ENCODE data around the gene NWD2. TPM values are rescaled to one million over a fixed set of nuclear protein-coding genes. Genes with fewer than 3 reads are reported as not detected.

The NWD2 gene
- total and polyA plus RNA-seq, 12 donors = under 0.01 to 0.91 (median 0.04) TPM; not detected in 4

DNA sequence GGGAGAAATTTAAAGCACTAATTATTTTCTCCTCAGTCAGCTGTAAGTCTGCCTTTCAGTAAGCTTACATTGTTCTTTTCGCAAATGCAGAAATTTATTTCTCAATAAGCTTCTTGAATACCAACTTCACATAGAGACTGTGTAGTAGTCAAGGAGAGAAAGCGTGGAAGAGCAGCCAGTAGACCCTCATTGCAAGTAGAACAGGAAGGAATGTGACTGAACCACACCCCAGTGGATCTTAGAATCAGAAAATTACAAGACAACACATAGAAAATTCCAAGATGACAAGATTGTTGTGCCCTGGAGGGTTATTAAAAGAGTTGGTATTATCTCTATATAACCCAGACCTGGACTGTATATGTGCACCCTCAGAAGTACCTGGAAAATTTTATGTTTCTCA, 224.7 kb downstream of the NWD2 start:
- Histone ChIP-seq H3K4me3 (no peak overlapping the region), H3K9me3 (replicated peaks in 1 of 3) (no peaks in the 10 kb centered on the region), H3K4me1 (replicated peaks in 1 of 2) (no peaks in the 10 kb centered on the region), H3K27me3 (no peaks in the 10 kb centered on the region), H3K27ac (no peak overlapping the region), H3K36me3 (replicated peaks in 1 of 2) (no peaks in the 10 kb centered on the region)
- TF ChIP-seq, protein P1, sequence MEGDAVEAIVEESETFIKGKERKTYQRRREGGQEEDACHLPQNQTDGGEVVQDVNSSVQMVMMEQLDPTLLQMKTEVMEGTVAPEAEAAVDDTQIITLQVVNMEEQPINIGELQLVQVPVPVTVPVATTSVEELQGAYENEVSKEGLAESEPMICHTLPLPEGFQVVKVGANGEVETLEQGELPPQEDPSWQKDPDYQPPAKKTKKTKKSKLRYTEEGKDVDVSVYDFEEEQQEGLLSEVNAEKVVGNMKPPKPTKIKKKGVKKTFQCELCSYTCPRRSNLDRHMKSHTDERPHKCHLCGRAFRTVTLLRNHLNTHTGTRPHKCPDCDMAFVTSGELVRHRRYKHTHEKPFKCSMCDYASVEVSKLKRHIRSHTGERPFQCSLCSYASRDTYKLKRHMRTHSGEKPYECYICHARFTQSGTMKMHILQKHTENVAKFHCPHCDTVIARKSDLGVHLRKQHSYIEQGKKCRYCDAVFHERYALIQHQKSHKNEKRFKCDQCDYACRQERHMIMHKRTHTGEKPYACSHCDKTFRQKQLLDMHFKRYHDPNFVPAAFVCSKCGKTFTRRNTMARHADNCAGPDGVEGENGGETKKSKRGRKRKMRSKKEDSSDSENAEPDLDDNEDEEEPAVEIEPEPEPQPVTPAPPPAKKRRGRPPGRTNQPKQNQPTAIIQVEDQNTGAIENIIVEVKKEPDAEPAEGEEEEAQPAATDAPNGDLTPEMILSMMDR (IDR thresholded peaks at IDR 0.05) = no peak
- TF ChIP-seq POLR2A (IDR thresholded peaks at IDR 0.05) = no peak
- DNase-seq = no peak
- intact Hi-C loops (cut with DNase I) = no loop called here
- 75 to 91% (median 84%) methylated on average over 2 of the region's 2 CpGs for WGBS, 4 donors

DNA sequence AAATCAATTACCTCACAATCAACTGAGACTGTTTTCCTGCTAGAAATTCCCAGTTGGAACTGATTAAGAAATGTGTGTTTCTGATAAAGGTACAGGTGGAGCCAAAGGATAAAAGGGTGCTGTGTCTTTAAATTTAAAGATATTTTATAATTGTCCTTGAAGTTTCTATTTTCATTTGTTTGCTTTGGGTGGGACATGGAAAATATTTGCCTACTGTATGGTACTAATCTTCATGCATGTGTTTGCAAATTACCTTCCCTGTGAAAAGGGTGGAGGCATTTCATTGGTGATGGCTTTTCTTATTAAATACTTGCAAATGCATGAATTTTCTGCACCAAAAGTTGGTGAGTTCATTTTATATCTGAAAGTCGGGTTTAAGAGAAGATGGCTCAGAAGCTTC, 225.7 kb downstream of the NWD2 start:
- H3K27me3 ChIP-seq = no peaks in the 10 kb centered on the region
- no peaks in the 10 kb centered on the region for H3K36me3 ChIP-seq (replicated peaks in 1 of 2)
- DNase-seq = no peak
- intact Hi-C loops (cut with DNase I) = no loop called here
- H3K4me3 ChIP-seq = no peak overlapping the region
- no peaks in the 10 kb centered on the region for H3K4me1 ChIP-seq (replicated peaks in 1 of 2)
- TF ChIP-seq POLR2A (IDR thresholded peaks at IDR 0.05) = no peak
- TF ChIP-seq, protein P1 (IDR thresholded peaks at IDR 0.05) = no peak
- H3K9me3 ChIP-seq (replicated peaks in 1 of 3) = no peaks in the 10 kb centered on the region
- H3K27ac ChIP-seq = no peak overlapping the region
- 59 to 68% (median 63%) methylated on average over 1 of the region's 1 CpG for WGBS, 4 donors

- no peak overlapping the region for H3K4me3 ChIP-seq
- no peak overlapping the region for H3K27ac ChIP-seq
- 74 to 90% (median 81%) methylated on average over 1 of the region's 1 CpG for WGBS, 4 donors
- H3K4me1 ChIP-seq (replicated peaks in 1 of 2) = no peaks in the 10 kb centered on the region
- H3K36me3 ChIP-seq (replicated peaks in 1 of 2) = no peaks in the 10 kb centered on the region
- TF ChIP-seq, protein P1 (IDR thresholded peaks at IDR 0.05) = no peak
- TF ChIP-seq POLR2A (IDR thresholded peaks at IDR 0.05) = no peak
- intact Hi-C loops (cut with DNase I) = no loop called here
- H3K9me3 ChIP-seq (replicated peaks in 1 of 3) = no peaks in the 10 kb centered on the region
- no peak for DNase-seq
- no peaks in the 10 kb centered on the region for H3K27me3 ChIP-seq
Observed at GRCh38 chr4:37471093-37471492, 226.6 kb downstream of the NWD2 start.

- no peaks in the 10 kb centered on the region for H3K4me1 ChIP-seq (replicated peaks in 1 of 2)
- intact Hi-C loops (cut with DNase I) = no loop called here
- no peaks in the 10 kb centered on the region for H3K27me3 ChIP-seq
- H3K27ac ChIP-seq = no peak overlapping the region
- WGBS, 4 donors = 45 to 53% (median 50%) methylated on average over 5 of the region's 5 CpGs
- no peaks in the 10 kb centered on the region for H3K9me3 ChIP-seq (replicated peaks in 1 of 3)
- no peak overlapping the region for H3K4me3 ChIP-seq
- TF ChIP-seq POLR2A (IDR thresholded peaks at IDR 0.05) = no peak
- TF ChIP-seq, protein P1 (IDR thresholded peaks at IDR 0.05) = no peak
- no peaks in the 10 kb centered on the region for H3K36me3 ChIP-seq (replicated peaks in 1 of 2)
- DNase-seq = peak in 3 of 7 donors; percentile 1 to 19 (median 16)
Observed at GRCh38 chr4:37471971-37472370, 227.4 kb downstream of the NWD2 start.

Measured in adrenal gland (tissue), 12 donors.